BLaER1 treated with 17β-estradiol and CSF1 and Interleukin-3, amounts not matched to agents 10 nM and 100 nM (cell line): Measurements from ENCODE around the gene ZNF765.
"Not testable (repeated sequence)": the region's sequence is repeated elsewhere in the genome, so short reads cannot be mapped to it uniquely, and the experiment has no call there.

ENCODE experiments used
- H3K27ac ChIP-seq, 11 experiments: shearing (Covaris generic); formaldehyde crosslinking; 2 replicates each; pipeline ENCODE4 v1.8.1; 2022
- H3K27me3 ChIP-seq, 11 experiments: shearing (Covaris generic); formaldehyde crosslinking; 2 replicates each; pipeline ENCODE4 v1.8.1; 2022
- H3K36me3 ChIP-seq, 11 experiments: shearing (Covaris generic); formaldehyde crosslinking; 2 replicates each; pipeline ENCODE4 v1.8.1; 2022
- H3K4me1 ChIP-seq, 10 experiments: shearing (Covaris generic); formaldehyde crosslinking; 2 replicates each; pipeline ENCODE4 v1.8.1; 2022
- H3K4me2 ChIP-seq, 11 experiments: shearing (Covaris generic); formaldehyde crosslinking; 2 replicates each; pipeline ENCODE4 v1.8.1; 2022
- H3K4me3 ChIP-seq, 10 experiments: shearing (Covaris generic); formaldehyde crosslinking; 2 replicates each; pipeline ENCODE4 v1.8.1; 2022
- H3K9ac ChIP-seq, 11 experiments: shearing (Covaris generic); formaldehyde crosslinking; 2 replicates each; pipeline ENCODE4 v1.8.1; 2022
- H3K9me3 ChIP-seq, 11 experiments: shearing (Covaris generic); formaldehyde crosslinking; replicated peaks in 1 of 11; 2 replicates each; pipeline ENCODE4 v1.8.1; 2022
- H4K20me1 ChIP-seq, 11 experiments: shearing (Covaris generic); formaldehyde crosslinking; 2 replicates each; pipeline ENCODE4 v1.8.1; 2022
- Cebpa-rat ChIP-seq, 11 experiments: shearing (Covaris generic); IDR thresholded peaks; 2 replicates each; pipeline ENCODE4 v1.8.1; 2022

ZNF765 gene

DNA sequence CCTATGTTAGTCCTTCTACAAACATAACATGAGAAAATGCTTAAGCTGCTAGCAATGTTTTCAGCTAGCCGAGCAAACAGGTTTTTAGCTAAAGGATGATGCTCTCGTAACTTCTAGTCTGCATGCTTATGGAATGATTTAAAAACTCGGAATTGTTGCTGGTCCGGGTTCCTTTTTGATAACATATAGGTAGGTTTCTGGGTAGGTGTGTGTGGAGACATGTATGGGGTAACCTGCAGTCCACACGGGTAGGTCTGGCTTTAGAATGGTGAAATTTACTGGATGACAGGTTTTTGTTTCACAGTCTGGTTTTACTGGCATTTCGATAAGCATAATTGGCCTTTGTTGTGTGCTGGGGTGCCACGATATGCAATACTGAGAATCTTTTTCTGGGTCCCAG lies 77.0 kb downstream of the ZNF765 start:
- no peak overlapping the region for H3K27ac ChIP-seq
- H3K27me3 ChIP-seq: no peaks in the 10 kb centered on the region
- no peak overlapping the region for H3K9ac ChIP-seq
- H3K4me2 ChIP-seq: no peak overlapping the region
- peaks cover 6 to 20% (median 12%) of the 10 kb centered on the region in 10 experiments; a peak in 18 of 20 replicates for H3K4me1 ChIP-seq
- peaks cover 0 to 9% (median 0%) of the 10 kb centered on the region in 11 experiments; a peak in 3 of 22 replicates for H4K20me1 ChIP-seq
- H3K4me3 ChIP-seq: no peak overlapping the region
- no peak for TF ChIP-seq Cebpa-rat (IDR thresholded peaks at IDR 0.05)
- peaks cover 39 to 62% (median 57%) of the 10 kb centered on the region in 11 experiments for H3K36me3 ChIP-seq
- H3K9me3 ChIP-seq: peaks cover 38 to 74% (median 55%) of the 10 kb centered on the region in 11 experiments

GRCh38 chr19:53474832-53475231 lies 79.9 kb downstream of the ZNF765 start:
- Histone ChIP-seq H3K36me3 (peaks cover 66 to 91% (median 86%) of the 10 kb centered on the region in 11 experiments), H3K4me2 (peak overlapping the region in 3 of 11 experiments; percentile 19 to 53 (median 43); a peak in 6 of 22 replicates), H3K4me1 (peaks cover 0 to 15% (median 6%) of the 10 kb centered on the region in 10 experiments; a peak in 10 of 20 replicates), H3K9me3 (peaks cover 67 to 96% (median 83%) of the 10 kb centered on the region in 11 experiments)
- not testable (repeated sequence) for H3K27ac ChIP-seq, H3K27me3 ChIP-seq, H4K20me1 ChIP-seq, H3K9ac ChIP-seq, H3K4me3 ChIP-seq

DNA sequence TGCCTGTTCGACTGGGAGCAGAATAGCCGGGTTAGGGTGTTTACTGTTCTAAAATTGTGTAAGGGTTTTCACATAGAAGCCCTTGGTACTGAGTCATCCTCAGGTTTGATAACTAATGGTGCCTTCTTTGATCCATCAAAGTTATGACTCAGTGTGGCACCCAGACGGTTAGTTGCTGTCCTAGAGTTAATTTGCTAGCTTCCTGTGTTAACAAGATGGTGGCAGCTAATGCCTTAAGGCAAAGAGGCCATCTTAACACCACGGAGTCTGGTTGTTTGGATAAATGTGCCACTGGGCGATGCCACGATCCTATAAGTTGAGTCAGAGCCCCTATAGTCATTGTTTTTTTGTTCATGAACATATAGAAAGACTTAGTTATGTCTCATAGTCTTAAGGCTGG lies 80.5 kb downstream of the ZNF765 start:
- not testable (repeated sequence) for H4K20me1 ChIP-seq, H3K27ac ChIP-seq, H3K4me3 ChIP-seq, H3K9ac ChIP-seq, H3K27me3 ChIP-seq, H3K4me2 ChIP-seq
- Histone ChIP-seq H3K36me3 (peaks cover 72 to 97% (median 93%) of the 10 kb centered on the region in 11 experiments), H3K9me3 (peaks cover 73 to 99% (median 89%) of the 10 kb centered on the region in 11 experiments), H3K4me1 (peaks cover 0 to 15% (median 6%) of the 10 kb centered on the region in 10 experiments; a peak in 10 of 20 replicates)
